Keratinocyte (primary cell): ENCODE measurements around the gene COPZ1.

ENCODE experiments used
- CTCF ChIP-seq, 3 experiments: IDR thresholded peaks in 1 of 3; conservative IDR thresholded peaks in 1 of 3; optimal IDR thresholded peaks in 1 of 3; 2 replicates in 2 of 3; 3 replicates in 1 of 3; pipeline versions ENCODE3 to v1.5.1; 2011; ENCODE audit warnings: low read length in 3 of 3, mild to moderate bottlenecking in 3 of 3, moderate library complexity in 2 of 3, control low read depth in 1 of 3, inconsistent platforms in 1 of 3; ENCODE audit not compliant: insufficient read depth in 2 of 3; ENCODE audit errors: extremely low read depth in 1 of 3
- EZH2 ChIP-seq: IDR thresholded peaks from one replicate; pipeline ENCODE4 v1.6.1; 2012; ENCODE audit warnings: inconsistent platforms, mild to moderate bottlenecking, low read length, moderate library complexity

- TF ChIP-seq CTCF (optimal IDR thresholded peaks at IDR 0.05 in 1 of 3, IDR thresholded peaks at IDR 0.05 in 1 of 3, conservative IDR thresholded peaks at IDR 0.05 in 1 of 3; ENCODE audit: extremely low read depth in 1 of 3, insufficient read depth in 2 of 3, low read length in 3 of 3), result no peak
- no peak for TF ChIP-seq EZH2
Observed at GRCh38 chr12:54331461-54331860, 6.5 kb downstream of the COPZ1 start.
